Measurements from ENCODE around the gene TRPC6. TPM values are rescaled to one million over a fixed set of nuclear protein-coding genes. Genes with fewer than 3 reads are reported as not detected.

TRPC6 gene
- total RNA-seq, 1 experiment from 2014 or later = not detected

DNA sequence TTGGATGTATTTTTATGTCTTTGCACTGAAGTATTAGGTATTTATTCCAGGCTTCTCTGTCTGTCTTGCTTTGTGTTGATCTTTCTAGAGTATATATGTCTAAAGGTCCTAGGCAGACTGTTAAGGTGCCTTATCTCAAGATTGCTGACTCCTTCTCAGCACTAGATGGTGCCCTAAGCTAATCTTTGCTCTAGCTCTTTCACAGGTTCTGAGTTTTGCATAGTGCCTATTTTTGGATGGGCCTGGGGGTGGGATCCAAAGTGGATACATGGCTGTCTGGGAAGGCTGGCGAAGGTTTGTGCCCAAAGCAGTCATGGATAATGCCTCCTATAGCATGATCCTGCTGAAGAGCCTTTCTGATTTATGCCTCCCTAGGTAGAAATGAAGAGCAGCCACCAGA lies 154.9 kb downstream of the TRPC6 start:
- intact Hi-C loops (cut with micrococcal nuclease) = loop anchor here (1.0 kb wide), 1 partner anchor 419 kb away; no protein-coding TSS in a partner anchor
- BruUV-seq (replicated peaks) = no TSS peak
- Mint-ChIP-seq H3K4me3 (ENCODE audit: unreplicated experiment) (no peak overlapping the region), H3K27ac (ENCODE audit: low read depth, unreplicated experiment) (no peak overlapping the region), H3K27me3 (ENCODE audit: insufficient read depth, unreplicated experiment) (no peaks in the 10 kb centered on the region), H3K36me3 (ENCODE audit: insufficient read depth, unreplicated experiment) (no peaks in the 10 kb centered on the region), H3K9me3 (ENCODE audit: unreplicated experiment) (no peaks in the 10 kb centered on the region), H3K4me1 (ENCODE audit: insufficient read depth, unreplicated experiment) (peaks cover 15% of the 10 kb centered on the region)
- DNase-seq (ENCODE audit: unreplicated experiment) = peak; percentile 57
- CTCF ChIA-PET = interaction anchor here (0.9 to 2.7 kb wide), 9 partner anchors 9 to 450 kb away, joined by 3 to 9 read pairs (median 4); no protein-coding TSS in a partner anchor
- POLR2A ChIA-PET = interaction anchor here (0.6 kb wide), 1 partner anchor 378 kb away, joined by 3 read pairs; no protein-coding TSS in a partner anchor
- TF ChIP-seq, protein P1, sequence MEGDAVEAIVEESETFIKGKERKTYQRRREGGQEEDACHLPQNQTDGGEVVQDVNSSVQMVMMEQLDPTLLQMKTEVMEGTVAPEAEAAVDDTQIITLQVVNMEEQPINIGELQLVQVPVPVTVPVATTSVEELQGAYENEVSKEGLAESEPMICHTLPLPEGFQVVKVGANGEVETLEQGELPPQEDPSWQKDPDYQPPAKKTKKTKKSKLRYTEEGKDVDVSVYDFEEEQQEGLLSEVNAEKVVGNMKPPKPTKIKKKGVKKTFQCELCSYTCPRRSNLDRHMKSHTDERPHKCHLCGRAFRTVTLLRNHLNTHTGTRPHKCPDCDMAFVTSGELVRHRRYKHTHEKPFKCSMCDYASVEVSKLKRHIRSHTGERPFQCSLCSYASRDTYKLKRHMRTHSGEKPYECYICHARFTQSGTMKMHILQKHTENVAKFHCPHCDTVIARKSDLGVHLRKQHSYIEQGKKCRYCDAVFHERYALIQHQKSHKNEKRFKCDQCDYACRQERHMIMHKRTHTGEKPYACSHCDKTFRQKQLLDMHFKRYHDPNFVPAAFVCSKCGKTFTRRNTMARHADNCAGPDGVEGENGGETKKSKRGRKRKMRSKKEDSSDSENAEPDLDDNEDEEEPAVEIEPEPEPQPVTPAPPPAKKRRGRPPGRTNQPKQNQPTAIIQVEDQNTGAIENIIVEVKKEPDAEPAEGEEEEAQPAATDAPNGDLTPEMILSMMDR (IDR thresholded peaks at IDR 0.05; ENCODE audit: unreplicated experiment) = peak; percentile 47

DNA sequence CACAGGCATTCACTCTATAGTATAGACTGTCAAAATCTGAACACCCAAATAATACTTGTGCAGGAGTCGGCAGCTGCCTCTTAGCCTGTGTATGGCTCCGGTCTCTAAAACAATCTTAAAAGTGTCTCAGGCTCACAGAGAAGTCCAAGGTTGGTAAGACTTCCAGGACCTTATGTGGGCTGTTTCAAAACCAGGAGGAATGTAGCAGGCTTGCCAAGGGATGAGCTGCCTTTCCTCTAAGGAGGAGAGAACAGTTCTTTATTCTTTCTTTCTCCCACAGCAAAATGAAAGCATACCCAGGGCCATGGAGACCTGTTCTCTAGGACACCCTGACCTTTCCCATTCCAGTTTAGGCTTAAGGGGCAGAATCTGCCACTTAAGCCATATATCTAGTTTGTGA lies 176.5 kb downstream of the TRPC6 start:
- Mint-ChIP-seq H3K4me1 (ENCODE audit: insufficient read depth, unreplicated experiment) (no peaks in the 10 kb centered on the region), H3K9me3 (ENCODE audit: unreplicated experiment) (no peaks in the 10 kb centered on the region), H3K36me3 (ENCODE audit: insufficient read depth, unreplicated experiment) (no peaks in the 10 kb centered on the region), H3K4me3 (ENCODE audit: unreplicated experiment) (no peak overlapping the region), H3K27me3 (ENCODE audit: insufficient read depth, unreplicated experiment) (peaks cover 84% of the 10 kb centered on the region), H3K27ac (ENCODE audit: low read depth, unreplicated experiment) (no peak overlapping the region)
- intact Hi-C loops (cut with micrococcal nuclease) = no loop called here
- TF ChIP-seq, protein P1 (IDR thresholded peaks at IDR 0.05; ENCODE audit: unreplicated experiment) = no peak
- no TSS peak for BruUV-seq (replicated peaks)
- ChIA-PET CTCF (interaction anchor here (1.2 to 1.4 kb wide), 3 partner anchors 8 to 427 kb away, joined by 4 to 8 read pairs (median 7); no protein-coding TSS in a partner anchor), POLR2A (interaction anchor here (0.5 kb wide), 1 partner anchor 895 kb away, joined by 3 read pairs; no protein-coding TSS in a partner anchor)
- DNase-seq (ENCODE audit: unreplicated experiment) = peak; percentile 21

Small RNA genes within 50 kb of the gene (microRNA-seq; reads per million reads assigned to microRNA genes)
- not detected for gene MIR3920
